NOMO-1 treated with DMSO at 0.1 percent for 48 hours (cell line): ENCODE measurements around the gene TOX3.

Experiments used
- DNase-seq: peaks from one replicate; lab custom pipeline; 2025; ENCODE audit not compliant: unreplicated experiment; lab: John Stamatoyannopoulos, UW

The TOX3 gene

DNA sequence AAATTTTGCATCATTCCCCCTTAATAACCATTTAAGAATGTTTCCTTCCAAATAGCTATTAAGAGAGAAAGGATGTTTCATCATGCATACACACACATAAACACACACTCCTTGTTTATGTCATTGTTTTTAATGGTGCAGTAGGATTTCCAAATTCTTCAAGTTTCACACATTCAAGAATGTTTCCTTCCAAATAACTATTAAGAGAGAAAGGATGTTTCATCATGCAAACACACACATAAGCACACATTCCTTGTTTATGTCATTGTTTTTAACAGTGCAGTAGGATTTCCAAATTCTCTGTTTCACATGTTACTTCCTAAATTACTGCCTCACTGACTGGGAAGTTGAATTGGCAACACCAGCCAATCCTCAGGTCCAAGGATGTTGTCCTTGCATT lies 7.8 kb downstream of the TOX3 start:
- DNase-seq, result no peak

DNA sequence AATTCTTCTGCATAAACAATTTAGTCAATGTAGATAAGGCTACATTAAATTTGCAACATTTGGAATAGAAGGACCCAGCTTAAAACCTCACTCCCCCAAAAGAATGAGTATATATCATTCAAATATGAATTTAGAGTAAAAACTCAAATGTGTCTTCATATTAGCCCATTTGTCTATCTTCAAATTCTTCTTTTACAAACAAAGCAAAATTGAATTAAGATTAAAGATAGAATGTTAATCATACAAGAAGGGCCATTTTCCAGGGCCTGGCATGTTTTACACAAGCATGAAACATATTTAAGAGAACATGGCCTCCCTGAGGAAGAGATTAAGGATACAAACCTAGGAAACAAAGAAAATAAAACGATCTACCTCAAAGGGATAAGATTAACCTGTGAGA lies 8.4 kb downstream of the TOX3 start:
- DNase-seq, result no peak

DNA sequence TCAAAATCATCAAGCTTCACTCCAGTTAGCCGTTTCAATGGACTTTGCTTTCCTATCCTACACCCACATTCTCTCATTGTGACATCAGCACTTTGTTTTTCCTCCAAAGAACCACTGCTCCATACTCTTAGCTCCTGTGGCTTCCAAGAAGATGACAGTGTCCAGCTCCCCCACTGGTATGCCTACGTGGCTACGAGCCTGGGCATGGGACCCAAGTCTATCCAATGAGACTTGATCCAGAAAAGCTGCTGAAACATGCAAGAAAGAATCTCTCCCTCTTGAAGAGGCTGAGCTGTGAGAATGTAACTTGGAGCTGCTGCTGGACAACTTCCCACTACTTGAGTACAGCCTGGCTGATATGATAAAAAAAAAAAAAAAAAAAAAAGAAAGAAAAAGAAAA lies 9.4 kb downstream of the TOX3 start:
- DNase-seq, result no peak

DNA sequence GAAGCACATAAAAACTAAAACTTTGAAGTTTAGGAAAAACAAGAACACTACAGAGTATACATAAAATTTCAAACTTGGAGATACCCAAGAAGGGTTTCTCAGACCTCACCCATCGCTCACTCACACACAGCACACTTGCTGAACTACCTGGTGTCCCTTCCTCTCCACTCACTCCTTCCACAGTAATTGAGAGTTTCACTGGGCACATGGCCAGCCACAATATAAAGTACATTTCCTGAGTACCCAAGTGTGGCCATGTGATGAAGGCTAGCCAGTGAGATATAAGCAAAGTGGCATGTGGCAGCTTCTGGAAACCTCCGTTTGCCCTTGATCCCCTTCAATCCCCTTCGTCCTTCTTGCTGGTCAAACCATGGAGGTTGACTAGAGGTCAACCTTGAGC lies 11.9 kb downstream of the TOX3 start:
- DNase-seq, result no peak

DNA sequence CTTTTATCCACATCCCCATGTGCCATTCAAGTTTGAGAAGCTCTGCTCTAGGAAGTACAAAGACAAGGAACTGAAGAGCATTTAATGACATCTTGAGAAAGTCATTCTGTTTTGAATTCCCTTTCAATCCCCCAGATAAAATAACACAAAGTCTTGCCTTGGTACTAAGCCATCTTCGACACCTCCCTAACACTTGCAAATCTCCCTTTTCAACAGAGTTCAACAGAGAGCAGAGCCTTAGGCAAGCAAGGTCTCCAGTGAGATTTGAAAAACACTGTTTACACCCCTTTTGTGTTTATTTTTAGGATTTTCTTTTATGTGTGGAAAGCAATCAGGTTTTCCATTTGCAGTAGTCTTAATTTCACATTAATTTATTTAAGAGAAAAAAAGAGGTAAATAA lies 13.6 kb downstream of the TOX3 start:
- DNase-seq, result no peak

DNA sequence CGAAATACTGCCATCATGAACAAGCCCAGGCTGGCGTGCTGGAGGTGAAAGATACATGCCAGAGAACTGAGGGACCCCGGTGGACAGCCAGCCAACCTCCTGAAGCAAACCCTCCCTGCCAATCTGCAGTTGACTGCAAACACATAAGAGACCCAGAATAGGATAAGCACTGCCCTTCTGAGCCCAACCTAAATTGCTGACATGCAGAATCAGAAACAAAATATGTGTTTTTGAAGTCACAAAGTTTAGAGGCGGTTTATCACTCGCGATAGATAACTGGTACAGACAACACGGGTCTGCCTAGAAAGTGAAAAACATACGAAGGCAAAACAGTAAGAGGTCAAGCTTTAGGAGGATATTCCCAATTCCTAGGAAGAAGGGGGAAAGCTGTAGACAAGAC lies 14.6 kb downstream of the TOX3 start:
- DNase-seq, result no peak

DNA sequence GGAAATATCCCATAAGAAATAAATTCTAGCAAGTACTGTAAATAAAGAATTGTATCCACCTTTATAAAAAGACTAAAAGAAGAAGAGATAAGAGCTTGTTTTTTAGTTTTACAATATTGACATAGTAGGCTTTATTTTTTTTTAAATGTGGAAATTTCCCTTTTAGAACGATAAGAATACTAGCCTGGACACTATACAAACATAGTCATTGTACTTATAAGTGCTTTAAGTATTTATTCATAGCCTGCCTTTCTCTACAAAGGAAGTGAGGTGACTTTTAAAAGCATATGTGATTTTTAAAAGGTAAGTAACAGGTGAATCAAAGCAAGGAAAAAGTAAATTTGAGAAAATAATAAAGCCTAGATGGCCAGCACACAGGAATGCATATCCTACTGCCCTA lies 17.7 kb downstream of the TOX3 start:
- DNase-seq, result no peak

DNA sequence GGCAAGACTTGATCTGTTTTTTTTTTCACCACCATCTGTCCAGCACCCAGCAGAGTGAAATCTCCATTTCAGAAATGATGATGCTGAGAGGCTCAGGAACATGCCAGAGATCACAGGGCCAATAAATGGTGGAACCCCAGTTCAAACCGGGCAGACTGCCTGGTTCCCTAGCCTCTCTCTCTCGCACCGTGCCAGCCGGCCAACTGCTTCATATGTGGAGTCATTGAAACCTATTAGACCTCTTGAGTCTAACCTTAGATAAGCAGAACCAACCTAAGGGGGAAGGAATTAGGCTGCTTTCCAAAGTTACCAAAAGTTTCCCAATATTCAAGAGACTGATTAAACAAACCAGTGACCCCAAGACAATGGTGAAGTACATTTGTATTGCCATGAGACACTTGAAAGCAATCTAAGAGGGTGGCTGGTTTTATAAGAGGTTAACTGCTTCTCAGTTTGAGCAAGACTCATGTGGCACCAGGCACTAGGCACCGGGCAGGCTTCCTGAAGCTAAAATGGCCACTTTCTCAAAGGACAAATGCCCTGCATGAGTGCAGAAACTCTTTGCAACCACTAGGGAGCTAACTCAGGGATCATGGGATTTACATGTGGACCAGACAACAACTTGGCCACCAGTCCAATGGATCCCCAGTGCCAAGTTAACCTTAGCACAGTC lies 18.4 kb downstream of the TOX3 start:
- DNase-seq, result no peak

DNA sequence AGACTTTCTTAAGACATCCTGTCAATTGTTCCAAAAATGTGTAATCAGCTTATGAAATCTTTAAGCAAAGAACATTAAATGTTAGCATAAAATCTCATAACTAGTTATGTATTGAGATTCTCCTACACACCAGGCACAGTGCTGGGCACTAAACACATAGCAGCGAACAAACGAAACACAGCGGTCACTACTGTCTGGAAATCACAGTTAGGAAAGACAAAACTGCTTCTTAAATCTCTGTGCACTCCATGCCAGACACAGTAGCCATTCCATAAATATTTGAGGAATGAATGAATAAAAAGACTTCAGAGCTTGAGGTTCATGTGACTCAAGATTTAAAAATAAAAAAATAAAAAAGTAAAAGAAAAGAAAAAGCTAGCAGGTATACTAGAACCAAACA lies 20.1 kb downstream of the TOX3 start:
- DNase-seq, result no peak

DNA sequence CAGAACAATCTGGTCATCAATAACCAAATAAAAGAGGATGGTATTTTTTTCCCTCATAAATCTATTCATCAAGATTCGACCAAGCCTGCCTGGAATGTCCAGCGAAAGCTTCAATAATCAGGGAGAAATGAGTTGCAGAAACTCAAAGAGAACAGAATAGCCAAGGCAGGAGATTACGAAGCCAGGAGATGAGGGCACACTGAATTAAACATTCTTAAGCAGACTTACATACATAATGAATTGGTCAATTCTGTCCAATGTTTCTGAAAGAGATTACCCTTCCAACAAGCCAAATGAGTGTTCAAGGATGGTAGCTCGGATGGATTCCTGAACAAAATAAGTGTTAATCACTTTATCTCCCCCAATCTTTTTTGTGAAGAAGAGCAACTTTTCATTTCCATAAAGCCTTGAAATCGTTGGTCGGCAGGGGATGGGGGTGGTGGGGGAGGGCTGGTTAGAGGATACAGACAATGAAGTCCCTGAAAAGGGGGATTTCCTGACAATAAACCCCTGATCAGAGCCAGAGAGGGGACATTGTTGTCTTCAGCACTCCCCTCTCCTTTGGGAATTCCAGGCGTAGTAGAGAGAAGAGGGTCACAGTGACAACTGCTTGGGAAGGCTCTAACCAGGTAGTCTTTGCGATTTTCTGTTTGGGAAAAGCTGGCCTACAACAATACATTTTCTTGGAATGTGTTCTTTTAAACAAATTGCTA lies 20.7 kb downstream of the TOX3 start:
- no peak for DNase-seq

DNA sequence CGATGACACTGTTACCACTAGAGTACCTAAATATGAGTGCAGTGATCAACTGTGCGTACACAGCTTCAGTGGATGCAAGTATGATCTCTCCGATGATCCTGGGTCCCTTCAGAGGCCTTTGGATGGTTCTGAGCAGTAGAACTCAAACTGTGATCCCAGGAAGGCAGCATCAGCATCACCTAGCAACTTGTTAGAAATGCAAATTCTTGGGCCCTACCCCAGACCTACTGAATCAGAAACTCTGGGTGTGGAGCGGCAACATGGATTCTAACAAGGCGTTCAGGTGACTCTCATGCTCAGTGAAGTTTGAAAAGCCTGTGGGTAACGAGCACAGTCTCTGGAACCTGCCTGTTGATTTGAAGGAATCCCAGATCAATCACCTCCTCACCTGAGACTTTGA lies 25.4 kb downstream of the TOX3 start:
- DNase-seq, result no peak

DNA sequence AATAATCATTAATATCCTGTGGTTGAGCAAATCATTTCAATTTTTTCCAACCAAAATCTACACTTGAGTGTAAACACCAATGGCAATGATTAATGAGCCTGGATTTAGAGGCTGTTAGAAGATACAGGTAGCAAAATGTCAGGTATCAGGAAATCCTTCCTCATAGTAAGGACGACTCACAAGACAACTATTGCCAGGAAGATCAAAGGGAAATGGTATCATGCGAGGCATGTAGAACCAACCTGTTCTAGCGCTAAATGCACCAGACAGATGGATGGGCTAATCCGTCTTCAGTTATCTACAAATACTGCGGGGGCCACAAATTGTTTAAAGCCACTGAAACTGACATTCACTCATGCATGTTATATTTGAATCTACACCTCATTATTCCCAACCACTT lies 28.1 kb downstream of the TOX3 start:
- DNase-seq, result no peak

DNA sequence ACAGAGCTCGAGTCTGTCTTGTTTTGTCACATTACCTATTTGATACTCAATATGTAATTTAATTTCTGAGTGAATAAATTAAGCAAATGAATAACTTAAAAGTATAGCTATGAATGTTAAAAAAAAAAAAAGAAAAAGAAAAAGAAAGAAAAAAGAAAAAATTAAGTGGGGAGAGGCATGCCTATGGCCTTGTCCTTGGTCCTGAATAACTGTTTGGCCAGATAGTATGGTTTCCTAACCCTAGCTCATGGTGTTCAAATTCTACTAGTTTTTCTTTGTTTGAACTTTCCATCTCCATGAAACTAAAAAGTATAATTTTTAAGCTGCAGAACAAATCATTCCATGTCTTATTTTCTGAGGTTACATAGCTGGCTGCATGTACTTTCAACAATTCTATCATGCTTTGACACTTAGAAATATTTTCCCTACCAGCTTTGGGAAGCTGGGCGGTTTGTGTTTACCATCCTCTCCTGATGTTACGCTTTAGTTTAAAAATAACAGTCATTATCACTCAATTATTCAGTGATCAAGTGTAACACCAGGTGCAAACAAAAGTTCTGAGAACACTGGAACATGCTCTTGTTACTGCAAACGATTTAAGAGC lies 31.8 kb downstream of the TOX3 start:
- DNase-seq, result no peak

DNA sequence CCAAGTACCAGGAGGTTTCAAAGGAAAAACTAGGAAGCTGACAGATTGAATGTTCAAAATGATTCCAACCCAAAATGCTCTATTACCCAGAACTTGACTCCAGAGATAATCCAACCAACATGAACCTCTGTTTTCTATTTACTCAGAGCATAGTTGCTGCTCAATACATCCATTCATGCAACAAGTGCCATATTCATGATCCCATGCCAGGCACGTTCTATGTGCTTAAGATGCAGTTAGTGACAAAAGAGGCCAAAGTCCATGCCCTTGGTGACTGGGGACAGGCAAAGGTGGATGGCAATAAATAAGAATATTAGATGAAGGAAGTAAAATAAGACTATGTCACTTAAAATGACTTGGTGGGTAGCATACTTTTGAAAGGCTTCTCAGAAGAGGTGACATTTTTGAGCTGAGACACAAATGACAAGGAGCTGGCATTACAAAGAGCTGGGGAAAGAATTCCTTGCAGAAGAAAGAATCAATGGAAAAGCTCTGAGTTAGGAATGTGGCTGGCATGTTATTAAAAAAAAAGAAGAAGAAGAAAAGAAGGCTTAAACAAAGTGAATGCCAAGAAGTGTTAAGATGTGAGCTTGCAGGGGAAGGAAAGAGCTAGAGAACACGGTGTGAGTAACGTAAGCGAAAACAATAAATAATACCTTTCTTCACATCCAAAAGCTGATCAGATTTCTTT lies 34.5 kb downstream of the TOX3 start:
- DNase-seq, result no peak

DNA sequence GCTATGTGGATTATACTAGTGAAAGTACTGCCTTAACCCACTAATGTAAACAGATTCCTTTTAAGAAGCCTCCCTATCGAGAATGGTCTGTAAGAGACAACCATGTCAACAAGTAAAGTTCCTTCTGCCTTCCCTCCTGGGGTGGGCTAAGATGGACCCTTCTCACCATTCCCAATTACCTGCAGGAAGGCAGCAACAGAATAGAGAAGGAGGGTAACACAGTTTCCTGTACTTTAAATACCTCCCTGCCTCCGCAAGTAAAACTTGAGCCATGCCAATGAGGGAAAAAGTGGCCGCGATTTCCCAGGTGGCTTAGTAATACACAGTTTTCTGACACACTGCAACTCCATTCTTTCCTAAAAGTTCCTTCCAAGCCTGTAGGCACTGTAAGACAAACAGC lies 45.2 kb downstream of the TOX3 start:
- no peak for DNase-seq

DNA sequence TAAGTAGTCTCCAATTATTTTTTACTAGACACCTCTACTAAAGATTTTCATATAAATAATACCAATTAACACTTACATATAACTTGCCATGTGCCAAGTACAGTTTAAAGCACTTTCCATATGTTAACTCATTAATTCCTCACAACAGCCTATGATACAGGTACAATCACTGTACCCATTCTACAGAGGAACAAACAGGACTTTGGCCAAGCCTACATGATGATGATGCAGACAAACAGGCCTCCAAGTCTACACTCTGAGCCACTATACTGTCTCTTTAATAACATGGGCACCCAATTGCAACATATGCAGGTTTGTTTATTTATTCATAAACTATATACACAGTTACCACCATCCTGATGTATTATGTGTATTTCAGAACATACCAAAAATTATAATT lies 46.0 kb downstream of the TOX3 start:
- no peak for DNase-seq

DNA sequence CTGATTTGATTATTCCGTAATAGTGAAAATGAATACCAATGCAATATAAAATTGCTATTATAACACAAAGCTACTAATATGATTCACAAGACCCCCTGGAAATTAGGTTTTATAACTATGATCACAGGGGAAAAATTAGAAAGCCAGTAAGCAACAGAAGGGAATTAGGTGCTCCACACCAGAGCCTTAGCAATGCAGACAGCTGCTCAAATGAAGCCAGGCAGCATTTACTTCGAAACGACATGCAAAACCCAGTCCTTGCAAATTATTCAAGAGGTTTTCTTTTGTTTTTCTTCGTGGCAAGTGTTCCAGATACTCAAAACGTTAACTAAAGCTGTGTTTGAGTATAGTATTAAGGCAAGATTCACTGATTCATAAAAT lies 47.9 kb downstream of the TOX3 start:
- DNase-seq, result no peak

DNA sequence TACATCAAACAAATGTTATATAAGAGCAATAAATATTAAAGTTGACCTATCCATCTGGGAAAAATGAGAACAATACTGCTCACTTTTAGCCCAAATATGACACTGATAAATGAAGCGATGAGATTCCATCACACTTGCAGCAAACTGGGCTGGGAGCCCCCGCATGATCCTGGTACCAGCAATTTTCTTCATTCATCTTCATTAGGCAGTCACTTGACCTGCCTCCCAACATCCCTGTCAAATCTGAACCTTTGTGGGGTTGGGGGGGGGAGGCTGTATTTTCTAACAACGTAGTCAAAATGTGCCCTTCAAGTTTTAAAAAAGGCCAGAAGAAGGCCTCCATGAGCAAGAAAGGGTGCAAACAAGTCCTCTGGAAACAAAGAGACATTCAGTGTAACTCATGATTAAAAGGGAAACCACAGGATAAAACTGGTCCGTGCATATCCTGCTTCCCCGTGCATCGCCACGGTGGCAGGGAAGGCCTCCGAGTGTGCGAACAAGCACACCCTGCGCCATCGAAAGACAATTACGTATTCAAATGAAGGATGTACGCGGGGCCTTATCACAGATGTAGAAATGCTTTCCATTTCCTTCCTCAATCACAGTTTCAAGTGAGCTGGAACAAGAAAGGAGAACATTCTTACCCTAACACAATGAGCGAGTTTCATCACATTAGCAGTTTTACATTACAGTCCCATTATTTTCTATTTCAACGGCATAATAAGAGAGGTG lies 48.4 kb downstream of the TOX3 start:
- DNase-seq, result peak; percentile 56

DNA sequence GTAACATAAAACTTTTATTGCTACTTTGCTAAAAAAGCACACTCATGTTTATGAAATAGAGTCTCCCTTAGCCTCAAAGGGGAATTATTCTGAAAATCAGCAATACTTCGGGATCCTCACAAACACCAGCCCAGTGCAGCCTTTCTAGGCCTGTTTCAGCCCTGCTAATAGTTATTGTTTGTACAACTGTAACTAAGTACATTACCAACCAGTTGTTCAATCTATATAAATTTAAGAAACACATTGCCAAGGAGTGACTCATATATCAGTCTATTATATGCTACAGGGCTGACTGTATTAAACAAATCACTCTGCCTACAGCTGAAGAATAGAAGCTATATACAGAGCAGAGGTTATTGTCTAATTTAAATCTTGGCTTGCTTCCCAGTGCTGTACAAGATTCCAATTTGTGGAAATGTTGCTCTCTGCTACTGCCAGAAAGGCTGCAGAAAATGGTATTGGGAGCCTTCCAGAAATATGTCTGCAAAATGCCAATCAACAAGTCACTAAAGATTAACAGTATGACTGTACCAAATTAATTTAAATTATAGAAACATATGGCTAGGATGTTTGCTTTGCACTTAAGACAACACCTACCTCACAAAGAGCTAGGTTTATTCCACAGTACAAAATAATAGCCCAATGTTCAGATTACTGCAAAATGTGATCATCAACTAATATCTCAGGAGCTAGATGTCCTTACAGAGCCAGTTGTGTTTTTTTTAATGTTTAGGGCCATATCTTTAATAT lies 49.7 kb downstream of the TOX3 start:
- no peak for DNase-seq

DNA sequence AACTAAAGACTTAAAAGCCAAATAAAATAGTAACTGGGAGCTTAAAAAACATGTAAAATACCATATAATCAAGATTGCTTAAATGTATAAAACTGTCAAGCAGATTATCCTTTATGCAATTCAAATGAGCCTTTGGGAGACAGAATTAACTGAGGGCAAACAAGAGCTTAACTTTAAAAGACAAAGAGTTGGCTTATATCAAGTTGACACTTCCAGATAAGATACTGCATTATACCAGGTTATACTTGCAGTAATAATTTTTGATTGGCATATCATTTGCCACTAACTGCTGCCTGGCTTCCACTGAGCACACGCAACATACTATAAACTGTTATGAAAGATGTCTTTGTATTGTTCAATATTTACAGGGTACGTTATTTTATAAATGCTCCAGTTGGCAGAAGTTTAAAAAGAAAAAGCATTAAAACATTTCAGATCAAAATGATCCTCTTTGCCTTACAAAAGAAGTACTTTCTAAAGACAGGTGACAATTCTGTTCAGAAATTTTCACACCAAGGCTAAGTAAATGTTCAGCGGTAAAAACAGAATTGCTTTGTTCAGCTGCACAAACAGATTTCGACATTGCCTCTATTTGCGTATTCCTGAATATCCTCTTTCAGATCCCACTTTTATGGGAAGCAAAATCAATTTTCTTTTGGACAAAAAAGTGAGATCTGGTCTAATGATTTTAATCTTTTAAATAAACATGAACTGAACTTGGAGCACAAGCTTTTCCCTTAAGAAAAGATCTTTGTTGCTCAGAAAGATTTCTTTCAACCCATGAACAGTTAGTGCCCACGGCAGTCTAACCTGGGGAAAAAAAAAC lies 50.7 kb downstream of the TOX3 start:
- DNase-seq, result no peak
